BLaER1 treated with 17β-estradiol and CSF1 and Interleukin-3, amounts not matched to agents 10 nM and 100 nM (cell line): Measurements from ENCODE around the gene RTP3.
A peak's percentile ranks its signal among the peaks of the same experiment; 100 is the strongest.
"Not testable (repeated sequence)": the region's sequence is repeated elsewhere in the genome, so short reads cannot be mapped to it uniquely, and the experiment has no call there.

Source experiments
- H3K27ac ChIP-seq, 11 experiments: shearing (Covaris generic); formaldehyde crosslinking; 2 replicates each; pipeline ENCODE4 v1.8.1; 2022
- H3K27me3 ChIP-seq, 11 experiments: shearing (Covaris generic); formaldehyde crosslinking; 2 replicates each; pipeline ENCODE4 v1.8.1; 2022
- H3K36me3 ChIP-seq, 11 experiments: shearing (Covaris generic); formaldehyde crosslinking; 2 replicates each; pipeline ENCODE4 v1.8.1; 2022
- H3K4me1 ChIP-seq, 10 experiments: shearing (Covaris generic); formaldehyde crosslinking; 2 replicates each; pipeline ENCODE4 v1.8.1; 2022
- H3K4me2 ChIP-seq, 11 experiments: shearing (Covaris generic); formaldehyde crosslinking; 2 replicates each; pipeline ENCODE4 v1.8.1; 2022
- H3K4me3 ChIP-seq, 10 experiments: shearing (Covaris generic); formaldehyde crosslinking; 2 replicates each; pipeline ENCODE4 v1.8.1; 2022
- H3K9ac ChIP-seq, 11 experiments: shearing (Covaris generic); formaldehyde crosslinking; 2 replicates each; pipeline ENCODE4 v1.8.1; 2022
- H3K9me3 ChIP-seq, 11 experiments: shearing (Covaris generic); formaldehyde crosslinking; replicated peaks in 1 of 11; 2 replicates each; pipeline ENCODE4 v1.8.1; 2022
- H4K20me1 ChIP-seq, 11 experiments: shearing (Covaris generic); formaldehyde crosslinking; 2 replicates each; pipeline ENCODE4 v1.8.1; 2022
- Cebpa-rat ChIP-seq, 11 experiments: shearing (Covaris generic); IDR thresholded peaks; 2 replicates each; pipeline ENCODE4 v1.8.1; 2022

RTP3 gene

DNA sequence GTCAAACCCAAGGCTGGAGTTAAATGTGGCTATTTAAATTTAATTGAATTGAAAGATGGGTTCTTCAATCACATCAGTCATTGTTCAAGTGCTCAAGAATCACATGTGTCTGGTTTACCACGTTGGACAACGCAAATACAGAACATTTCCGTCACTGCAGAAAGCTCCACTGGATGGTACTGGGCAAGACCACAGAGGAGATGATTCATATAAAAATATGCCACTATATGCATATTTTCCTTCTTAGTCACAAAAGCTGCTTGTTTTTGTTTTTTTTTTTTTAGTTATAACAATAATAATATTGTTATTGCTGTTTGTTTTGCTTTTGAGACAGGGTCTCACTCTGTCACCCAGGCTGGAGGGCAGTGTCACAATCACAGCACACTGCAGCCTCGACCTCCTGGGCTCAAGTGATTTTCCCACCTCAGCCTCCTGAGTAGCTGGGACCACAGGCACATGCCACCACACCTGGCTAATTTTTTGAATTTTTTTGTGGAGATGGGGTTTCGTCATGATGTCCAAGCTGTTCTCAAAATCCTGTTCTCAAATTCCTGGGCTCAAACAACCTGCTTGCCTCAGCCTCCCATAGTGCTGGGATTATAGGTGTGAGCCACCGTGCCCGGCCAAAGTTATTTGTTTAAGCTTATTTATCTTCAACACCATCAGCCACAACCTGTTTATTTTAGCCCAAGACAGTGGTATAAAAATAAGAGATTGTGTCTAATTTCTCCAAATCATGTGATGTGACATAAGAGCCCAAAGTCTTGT lies 19.4 kb downstream of the RTP3 start:
- Histone ChIP-seq H3K4me1 (peaks cover 0 to 10% (median 0%) of the 10 kb centered on the region in 10 experiments; a peak in 3 of 20 replicates), H3K27ac (no peak overlapping the region), H3K27me3 (no peaks in the 10 kb centered on the region), H3K9me3 (no peaks in the 10 kb centered on the region), H4K20me1 (no peaks in the 10 kb centered on the region), H3K36me3 (peaks cover 0 to 6% (median 0%) of the 10 kb centered on the region in 11 experiments; a peak in 1 of 22 replicates), H3K9ac (no peak overlapping the region), H3K4me2 (peak overlapping the region in 2 of 11 experiments; percentile 19 to 30; a peak in 3 of 22 replicates), H3K4me3 (no peak overlapping the region)
- TF ChIP-seq Cebpa-rat (IDR thresholded peaks at IDR 0.05) = no peak

GRCh38 chr3:46517784-46518181 lies 20.0 kb downstream of the RTP3 start:
- no peaks in the 10 kb centered on the region for H3K27me3 ChIP-seq
- no peak for TF ChIP-seq Cebpa-rat (IDR thresholded peaks at IDR 0.05)
- no peak overlapping the region for H3K27ac ChIP-seq
- no peak overlapping the region for H3K4me3 ChIP-seq
- peaks cover 0 to 10% (median 0%) of the 10 kb centered on the region in 10 experiments; a peak in 3 of 20 replicates for H3K4me1 ChIP-seq
- no peak overlapping the region for H3K4me2 ChIP-seq
- no peaks in the 10 kb centered on the region for H4K20me1 ChIP-seq
- H3K9me3 ChIP-seq = no peaks in the 10 kb centered on the region
- peaks cover 0 to 6% (median 0%) of the 10 kb centered on the region in 11 experiments; a peak in 1 of 22 replicates for H3K36me3 ChIP-seq
- no peak overlapping the region for H3K9ac ChIP-seq

DNA sequence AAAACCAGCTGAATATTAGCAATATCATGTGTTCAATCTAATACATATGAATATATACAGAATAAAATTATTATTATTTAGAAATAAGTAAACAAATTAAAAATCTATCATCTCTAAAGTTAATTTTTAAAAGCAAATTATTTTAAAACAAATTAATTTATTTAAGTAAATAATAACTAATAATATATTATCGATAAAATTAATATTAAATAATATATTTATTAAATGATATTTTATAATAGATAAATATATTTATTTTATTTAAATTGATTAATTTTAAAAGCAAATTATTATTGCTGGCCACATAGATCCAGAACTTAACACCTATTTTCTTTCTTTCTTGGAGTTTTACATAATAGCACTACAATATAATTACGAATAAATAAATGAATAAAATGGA lies 22.2 kb downstream of the RTP3 start:
- H3K36me3 ChIP-seq = peaks cover 0 to 6% (median 0%) of the 10 kb centered on the region in 11 experiments; a peak in 1 of 22 replicates
- TF ChIP-seq Cebpa-rat (IDR thresholded peaks at IDR 0.05) = no peak
- no peaks in the 10 kb centered on the region for H4K20me1 ChIP-seq
- peaks cover 0 to 10% (median 0%) of the 10 kb centered on the region in 10 experiments; a peak in 4 of 20 replicates for H3K4me1 ChIP-seq
- no peak overlapping the region for H3K4me2 ChIP-seq
- no peaks in the 10 kb centered on the region for H3K27me3 ChIP-seq
- H3K27ac ChIP-seq = no peak overlapping the region
- no peaks in the 10 kb centered on the region for H3K9me3 ChIP-seq
- no peak overlapping the region for H3K9ac ChIP-seq
- H3K4me3 ChIP-seq = no peak overlapping the region

GRCh38 chr3:46520531-46520930 lies 22.8 kb downstream of the RTP3 start:
- H3K4me2 ChIP-seq = no peak overlapping the region
- no peak overlapping the region for H3K27ac ChIP-seq
- H3K9ac ChIP-seq = no peak overlapping the region
- H3K9me3 ChIP-seq = no peaks in the 10 kb centered on the region
- H3K4me1 ChIP-seq = peaks cover 0 to 10% (median 0%) of the 10 kb centered on the region in 10 experiments; a peak in 4 of 20 replicates
- H3K36me3 ChIP-seq = peaks cover 0 to 6% (median 0%) of the 10 kb centered on the region in 11 experiments; a peak in 1 of 22 replicates
- no peak overlapping the region for H3K4me3 ChIP-seq
- TF ChIP-seq Cebpa-rat (IDR thresholded peaks at IDR 0.05) = no peak
- H4K20me1 ChIP-seq = no peaks in the 10 kb centered on the region
- H3K27me3 ChIP-seq = no peaks in the 10 kb centered on the region

- Histone ChIP-seq H3K4me3 (no peak overlapping the region), H4K20me1 (no peaks in the 10 kb centered on the region), H3K9ac (no peak overlapping the region), H3K27ac (no peak overlapping the region), H3K27me3 (no peaks in the 10 kb centered on the region), H3K4me2 (no peak overlapping the region), H3K4me1 (peaks cover 0 to 10% (median 0%) of the 10 kb centered on the region in 10 experiments; a peak in 4 of 20 replicates), H3K9me3 (no peaks in the 10 kb centered on the region), H3K36me3 (peaks cover 0 to 6% (median 0%) of the 10 kb centered on the region in 11 experiments; a peak in 2 of 22 replicates)
- no peak for TF ChIP-seq Cebpa-rat (IDR thresholded peaks at IDR 0.05)
Measured at GRCh38 chr3:46521096-46521495, 23.3 kb downstream of the RTP3 start.

- H4K20me1 ChIP-seq, H3K27ac ChIP-seq: not testable (repeated sequence)
Measured at GRCh38 chr3:46522201-46522600, 24.4 kb downstream of the RTP3 start.

GRCh38 chr3:46523556-46523955 lies 25.8 kb downstream of the RTP3 start:
- Histone ChIP-seq H3K27me3 (no peaks in the 10 kb centered on the region), H3K4me3 (no peak overlapping the region), H3K4me2 (no peak overlapping the region), H3K9me3 (no peaks in the 10 kb centered on the region), H3K9ac (no peak overlapping the region), H3K27ac (no peak overlapping the region), H3K36me3 (peaks cover 0 to 18% (median 6%) of the 10 kb centered on the region in 11 experiments; a peak in 10 of 22 replicates), H3K4me1 (peaks cover 0 to 4% (median 0%) of the 10 kb centered on the region in 10 experiments; a peak in 1 of 20 replicates), H4K20me1 (no peaks in the 10 kb centered on the region)
- no peak for TF ChIP-seq Cebpa-rat (IDR thresholded peaks at IDR 0.05)

More at GRCh38 chr3:46522201-46522600, 24.4 kb downstream of the RTP3 start:
- H3K9me3 ChIP-seq, H3K27me3 ChIP-seq, H3K4me2 ChIP-seq, H3K4me3 ChIP-seq, H3K9ac ChIP-seq, H3K4me1 ChIP-seq: not testable (repeated sequence)
- peaks cover 0 to 12% (median 5%) of the 10 kb centered on the region in 11 experiments; a peak in 11 of 22 replicates for H3K36me3 ChIP-seq

DNA sequence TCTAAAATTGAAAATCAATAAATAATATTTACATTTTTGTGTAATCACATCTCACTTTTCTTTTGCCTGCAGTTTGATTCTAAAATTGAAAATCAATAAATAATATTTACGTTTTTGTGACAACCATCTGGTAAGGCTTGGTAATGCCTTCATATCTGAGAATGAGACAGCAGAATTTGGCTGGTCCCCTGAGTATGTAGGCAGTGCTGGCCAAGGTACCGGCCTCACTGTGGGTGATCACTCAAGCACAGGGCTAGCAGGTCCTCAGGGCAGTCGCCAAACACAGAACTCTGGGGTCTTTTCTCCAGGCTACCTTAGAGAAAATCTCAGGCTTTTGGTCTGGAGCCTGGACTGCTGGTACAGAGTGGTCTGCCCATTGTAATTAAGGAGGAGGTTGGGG lies 26.2 kb downstream of the RTP3 start:
- Histone ChIP-seq H3K36me3 (peaks cover 0 to 18% (median 6%) of the 10 kb centered on the region in 11 experiments; a peak in 10 of 22 replicates), H3K27ac (no peak overlapping the region; a peak in 2 of 22 replicates), H3K4me3 (no peak overlapping the region), H3K9me3 (no peaks in the 10 kb centered on the region), H3K4me1 (peaks cover 0 to 4% (median 0%) of the 10 kb centered on the region in 10 experiments; a peak in 1 of 20 replicates), H3K4me2 (0 out of 22 replicates have a peak overlapping the region, but pooled peaks of 1 of the 11 experiments have one; percentile 29), H3K9ac (no peak overlapping the region), H3K27me3 (no peaks in the 10 kb centered on the region), H4K20me1 (no peaks in the 10 kb centered on the region)
- TF ChIP-seq Cebpa-rat (IDR thresholded peaks at IDR 0.05) = no peak

DNA sequence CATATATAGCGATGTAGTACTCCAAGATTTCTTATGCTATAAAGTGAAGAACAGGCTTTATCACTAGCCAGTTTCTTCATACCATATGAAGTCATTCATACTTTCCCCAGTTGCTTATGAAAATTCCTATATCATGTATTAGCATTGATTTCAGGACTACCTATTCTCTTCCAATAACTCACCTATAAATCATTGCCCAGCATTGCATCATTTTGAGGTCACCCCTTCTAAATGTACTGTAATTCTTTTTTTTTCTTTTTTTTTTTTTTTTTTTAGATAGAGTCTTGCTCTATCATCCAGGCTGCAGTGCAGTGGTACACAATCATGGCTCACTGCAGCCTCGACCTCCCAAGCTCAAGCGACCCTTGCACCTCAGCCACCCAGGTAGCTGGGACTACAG lies 27.1 kb downstream of the RTP3 start:
- H3K36me3 ChIP-seq = peaks cover 0 to 18% (median 6%) of the 10 kb centered on the region in 11 experiments; a peak in 10 of 22 replicates
- H3K4me3 ChIP-seq = no peak overlapping the region
- H3K27ac ChIP-seq = no peak overlapping the region
- no peak overlapping the region for H3K9ac ChIP-seq
- H3K27me3 ChIP-seq = no peaks in the 10 kb centered on the region
- H3K9me3 ChIP-seq = no peaks in the 10 kb centered on the region; a peak in 1 of 22 replicates
- no peaks in the 10 kb centered on the region for H4K20me1 ChIP-seq
- H3K4me1 ChIP-seq = peaks cover 0 to 4% (median 0%) of the 10 kb centered on the region in 10 experiments; a peak in 1 of 20 replicates
- no peak overlapping the region for H3K4me2 ChIP-seq
- TF ChIP-seq Cebpa-rat (IDR thresholded peaks at IDR 0.05) = no peak
